Fibroblast of mammary gland (primary cell): Measurements from ENCODE around the gene TSPAN12.
A peak's percentile ranks its signal among the peaks of the same experiment; 100 is the strongest.
"Not testable (repeated sequence)": the region's sequence is repeated elsewhere in the genome, so short reads cannot be mapped to it uniquely, and the experiment has no call there.

Experiments used
- DNase-seq: peaks from one replicate; pipeline ENCODE4 v3.0.0-alpha.2; 2010; ENCODE audit warnings: low read depth
- H3K4me3 ChIP-seq: 2 replicates; pipeline ENCODE4 v1.5.1; 2011; ENCODE audit warnings: low read depth, mild to moderate bottlenecking, low read length, moderate library complexity; ENCODE audit not compliant: control insufficient read depth
- TF ChIP-seq, protein P1 (sequence below): conservative IDR thresholded peaks from 2 replicates; pipeline ENCODE4 v1.5.1; 2011; ENCODE audit warnings: low read depth, low read length, inconsistent platforms; ENCODE audit not compliant: control insufficient read depth, insufficient read depth

TSPAN12 gene, protein sequence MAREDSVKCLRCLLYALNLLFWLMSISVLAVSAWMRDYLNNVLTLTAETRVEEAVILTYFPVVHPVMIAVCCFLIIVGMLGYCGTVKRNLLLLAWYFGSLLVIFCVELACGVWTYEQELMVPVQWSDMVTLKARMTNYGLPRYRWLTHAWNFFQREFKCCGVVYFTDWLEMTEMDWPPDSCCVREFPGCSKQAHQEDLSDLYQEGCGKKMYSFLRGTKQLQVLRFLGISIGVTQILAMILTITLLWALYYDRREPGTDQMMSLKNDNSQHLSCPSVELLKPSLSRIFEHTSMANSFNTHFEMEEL

DNA sequence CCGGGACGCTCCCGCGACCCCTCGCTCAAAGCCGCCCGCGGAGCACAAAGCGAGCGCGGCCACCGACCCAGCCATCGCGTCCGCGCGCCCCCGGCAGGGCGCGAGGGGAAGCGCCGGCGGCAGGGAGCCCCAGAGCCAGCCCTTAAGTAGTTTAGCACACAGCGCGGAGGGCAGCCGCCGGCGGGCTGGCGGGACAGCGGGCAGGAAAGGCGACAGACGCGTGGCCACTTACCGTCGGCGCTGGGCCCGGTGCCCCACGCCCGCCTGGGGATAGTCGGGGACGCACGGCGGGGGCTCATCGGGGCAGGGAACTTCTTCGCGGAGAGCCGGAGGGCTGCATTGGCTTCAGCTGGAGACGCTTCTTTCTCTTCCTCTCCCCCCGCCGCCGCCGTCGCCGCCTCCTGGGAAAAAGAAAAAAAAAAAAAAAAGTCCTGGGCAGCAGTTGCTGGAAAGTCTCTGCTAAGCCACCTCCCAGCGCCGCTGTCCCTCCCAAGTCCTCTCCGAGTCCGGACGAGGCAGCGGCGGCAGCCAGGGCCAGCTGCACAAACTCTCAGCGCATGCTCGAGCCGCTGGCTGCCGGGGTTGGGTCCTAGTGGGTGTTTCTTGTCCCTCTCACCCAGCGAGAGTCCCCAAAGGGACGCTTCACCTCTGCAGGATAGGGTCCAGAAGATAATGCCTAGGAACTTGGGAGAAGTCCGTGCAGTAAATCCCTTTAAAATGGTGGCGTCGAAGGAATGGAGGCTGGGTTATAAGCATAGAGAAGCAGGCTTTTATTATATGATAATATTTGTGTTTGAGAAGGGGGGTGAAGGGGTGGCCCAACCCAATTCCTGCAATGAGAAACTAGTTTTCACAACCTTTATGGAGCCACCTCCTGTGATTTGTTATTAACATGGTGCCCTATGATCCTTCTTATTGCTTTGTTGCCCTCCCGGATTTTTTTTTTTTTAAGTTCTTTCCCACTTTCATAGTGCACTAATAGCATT lies at the start of gene TSPAN12:
TSS of gene TSPAN12 (minus strand) at position 557 of the 986 bp plus-strand sequence. CDS start 1,381 bp downstream, outside the sequence.
- H3K4me3 ChIP-seq: peak within 1 kb of the TSS; percentile 64
- TF ChIP-seq, protein P1, sequence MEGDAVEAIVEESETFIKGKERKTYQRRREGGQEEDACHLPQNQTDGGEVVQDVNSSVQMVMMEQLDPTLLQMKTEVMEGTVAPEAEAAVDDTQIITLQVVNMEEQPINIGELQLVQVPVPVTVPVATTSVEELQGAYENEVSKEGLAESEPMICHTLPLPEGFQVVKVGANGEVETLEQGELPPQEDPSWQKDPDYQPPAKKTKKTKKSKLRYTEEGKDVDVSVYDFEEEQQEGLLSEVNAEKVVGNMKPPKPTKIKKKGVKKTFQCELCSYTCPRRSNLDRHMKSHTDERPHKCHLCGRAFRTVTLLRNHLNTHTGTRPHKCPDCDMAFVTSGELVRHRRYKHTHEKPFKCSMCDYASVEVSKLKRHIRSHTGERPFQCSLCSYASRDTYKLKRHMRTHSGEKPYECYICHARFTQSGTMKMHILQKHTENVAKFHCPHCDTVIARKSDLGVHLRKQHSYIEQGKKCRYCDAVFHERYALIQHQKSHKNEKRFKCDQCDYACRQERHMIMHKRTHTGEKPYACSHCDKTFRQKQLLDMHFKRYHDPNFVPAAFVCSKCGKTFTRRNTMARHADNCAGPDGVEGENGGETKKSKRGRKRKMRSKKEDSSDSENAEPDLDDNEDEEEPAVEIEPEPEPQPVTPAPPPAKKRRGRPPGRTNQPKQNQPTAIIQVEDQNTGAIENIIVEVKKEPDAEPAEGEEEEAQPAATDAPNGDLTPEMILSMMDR: no peak
- DNase-seq: peak; percentile 37

DNA sequence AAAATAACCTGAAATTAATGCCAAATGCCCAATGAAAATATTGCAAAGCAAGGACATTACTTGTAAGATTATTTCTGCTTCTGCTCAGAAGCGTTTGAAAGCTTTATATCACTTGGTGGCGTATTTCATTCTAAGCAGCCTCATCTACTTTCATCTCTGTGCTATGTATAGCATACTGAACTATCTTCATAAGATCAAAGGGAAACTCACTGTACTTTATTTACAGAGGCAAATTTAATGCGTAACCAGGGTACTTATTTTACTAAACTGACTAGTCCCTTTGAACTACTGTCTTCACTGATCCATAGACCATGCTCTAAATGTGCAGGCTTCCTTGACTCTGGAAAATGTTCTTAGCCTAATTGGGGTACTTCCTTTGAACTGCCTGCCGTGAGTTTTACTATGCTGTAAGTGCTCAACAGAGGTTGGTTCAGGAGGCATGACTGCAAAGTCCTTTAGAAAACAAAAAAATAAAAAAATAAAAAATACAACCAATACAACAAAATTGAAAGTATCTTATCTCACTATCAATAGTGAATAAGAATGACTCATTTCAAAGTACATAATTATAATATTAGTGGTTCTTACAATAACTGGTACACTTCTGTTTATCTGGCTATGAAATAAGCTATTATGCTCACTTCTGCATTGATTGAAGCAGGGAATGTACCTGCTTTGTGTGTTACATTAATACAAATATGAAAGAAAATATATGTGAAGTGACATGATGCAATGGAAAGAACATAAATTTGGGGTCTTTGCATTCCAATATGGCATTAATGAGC lies 41.0 kb upstream of the TSPAN12 start:
- H3K4me3 ChIP-seq: no peak overlapping the region
- TF ChIP-seq, protein P1: no peak

DNA sequence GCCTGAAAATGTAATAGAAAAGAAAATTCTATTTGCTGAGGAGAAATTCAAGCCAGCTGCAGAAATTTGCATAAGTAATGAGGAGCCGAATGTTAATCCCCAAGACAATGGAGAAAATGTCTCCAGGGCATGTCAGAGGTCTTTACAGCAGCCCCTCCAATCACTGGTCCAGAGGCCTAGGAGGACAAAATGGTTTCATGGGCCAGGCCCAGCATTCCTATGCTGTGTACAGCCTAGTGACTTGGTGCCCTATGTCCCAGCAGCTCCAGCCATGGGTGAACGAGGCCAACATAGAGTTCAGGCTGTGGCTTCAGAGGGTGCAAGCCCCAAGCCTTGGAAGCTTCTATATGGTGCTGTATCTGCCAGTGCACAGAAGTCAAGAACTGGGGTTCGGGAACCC lies 37.3 kb upstream of the TSPAN12 start:
- H3K4me3 ChIP-seq, DNase-seq: not testable (repeated sequence)

More for the DNA sequence above, 41.0 kb upstream of the TSPAN12 start:
- DNase-seq: no peak

DNA sequence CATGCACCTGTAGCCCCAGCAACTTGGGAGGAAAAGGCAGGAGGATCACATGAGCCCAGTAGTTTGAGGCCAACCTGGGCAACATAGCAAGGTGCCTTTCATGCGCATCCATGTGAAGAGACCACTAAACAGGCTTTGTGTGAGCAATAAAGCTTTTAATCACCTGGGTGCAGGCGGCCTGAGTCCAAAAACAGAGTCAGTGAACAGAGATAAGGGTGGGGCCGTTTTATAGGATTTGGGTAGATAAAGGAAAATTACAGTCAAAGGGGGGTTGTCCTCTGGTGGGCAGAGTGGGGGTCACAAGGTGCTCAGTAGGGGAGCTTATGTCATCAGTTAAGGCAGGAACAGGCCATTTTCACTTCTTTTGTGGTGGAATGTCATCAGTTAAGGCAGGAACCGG lies 27.7 kb upstream of the TSPAN12 start:
- not testable (repeated sequence) for DNase-seq, H3K4me3 ChIP-seq

DNA sequence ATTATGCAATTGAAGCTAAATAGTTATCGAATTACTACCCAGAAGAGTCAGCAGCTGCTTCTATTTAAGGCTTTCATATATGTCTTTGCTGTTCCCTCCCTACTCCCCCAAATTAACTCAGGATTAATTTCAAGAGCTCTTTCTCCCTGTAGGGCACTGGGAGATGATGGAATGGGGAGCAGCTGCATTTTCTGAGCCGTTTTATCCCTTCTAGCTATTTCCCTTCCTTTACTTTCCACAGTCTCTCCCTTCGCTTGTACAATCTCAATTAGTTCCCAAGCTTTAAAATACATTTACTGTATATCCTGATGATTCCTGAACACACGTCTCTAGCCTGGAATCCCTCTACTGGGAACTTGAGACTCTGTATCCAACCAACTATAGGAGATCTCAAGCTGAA lies 19.8 kb upstream of the TSPAN12 start:
- no peak overlapping the region for H3K4me3 ChIP-seq
- TF ChIP-seq, protein P1: no peak
- peak; percentile 9 for DNase-seq

DNA sequence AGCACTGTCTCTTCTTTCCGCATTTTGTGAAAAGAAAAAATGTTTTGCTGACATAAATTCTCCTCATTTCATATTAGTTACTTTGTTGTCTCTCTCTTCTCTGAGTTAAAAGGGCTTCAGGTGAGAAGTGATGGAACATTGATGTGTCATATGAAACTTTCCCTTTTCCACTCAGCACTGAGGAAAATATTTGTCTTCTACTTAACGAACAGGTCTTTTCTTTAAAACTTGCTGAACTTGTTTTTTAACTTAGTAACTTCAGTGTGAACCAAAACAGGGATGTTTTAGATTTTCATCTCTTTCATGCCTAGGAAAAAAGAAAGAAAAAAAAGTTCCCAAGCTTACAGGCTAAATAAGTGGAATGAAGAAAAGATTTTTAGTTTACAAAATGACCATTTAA lies 19.0 kb upstream of the TSPAN12 start:
- TF ChIP-seq, protein P1: no peak
- no peak for DNase-seq
- no peak overlapping the region for H3K4me3 ChIP-seq

DNA sequence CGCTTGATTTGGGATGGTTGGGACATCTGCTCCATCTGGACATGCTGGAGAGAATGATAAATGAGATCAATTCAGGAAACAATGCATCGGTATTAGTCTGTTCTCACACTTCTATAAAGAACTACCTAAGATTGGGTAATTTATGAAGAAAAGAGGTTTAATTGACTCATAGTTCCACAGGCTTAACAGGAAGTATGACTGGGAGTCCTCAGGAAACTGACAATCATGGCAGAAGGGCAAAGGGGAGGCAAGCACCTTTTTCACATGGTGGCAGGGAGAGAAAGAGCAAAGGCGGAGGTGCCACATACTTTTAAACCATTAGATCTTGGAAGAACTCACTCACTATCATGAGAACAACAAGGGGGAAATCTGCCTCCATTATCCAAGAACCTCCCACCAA lies 16.8 kb upstream of the TSPAN12 start:
- no peak for DNase-seq
- TF ChIP-seq, protein P1: no peak

More for the DNA sequence above, 16.8 kb upstream of the TSPAN12 start:
- H3K4me3 ChIP-seq: no peak overlapping the region
